NCI-H460 (cell line): ENCODE results near the gene GABRB1. TPM values are rescaled to one million over a fixed set of nuclear protein-coding genes. Genes with fewer than 3 reads are reported as not detected.

Source experiments
- DNase-seq: peaks from one replicate; pipeline ENCODE4 v3.0.0-alpha.2; 2016; ENCODE audit warnings: low read depth; ENCODE audit errors: extremely low read depth
- total RNA-seq: library from RNA; depleted of rRNA; stranded (reverse); fragments of >200 nt; shearing (Covaris generic); gene quantifications from 2 replicates; pipeline ENCODE4 v1.2.3, GENCODE V29; 2014

Gene GABRB1
- total RNA-seq, 1 experiment from 2014 or later = not detected

DNA sequence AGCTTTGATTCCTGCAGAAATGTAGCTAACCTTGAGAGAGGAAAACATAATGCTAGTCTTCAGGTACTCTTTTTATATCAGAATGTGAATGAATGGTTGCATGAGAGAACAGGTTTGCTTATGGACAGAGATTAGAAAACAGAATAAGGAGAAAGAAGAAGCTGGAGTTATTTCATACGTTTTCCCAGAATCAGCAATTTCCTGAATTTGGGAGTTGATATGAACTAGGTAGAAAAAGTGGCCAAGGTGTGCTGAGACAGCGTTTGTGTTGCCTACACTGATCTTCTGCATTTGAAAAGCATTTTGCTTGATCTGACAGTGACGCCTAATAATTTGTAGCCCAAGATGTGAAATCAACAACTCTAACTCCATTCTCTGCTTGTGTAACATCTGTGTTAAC is 12.5 kb downstream of the GABRB1 start:
- no peak for DNase-seq

DNA sequence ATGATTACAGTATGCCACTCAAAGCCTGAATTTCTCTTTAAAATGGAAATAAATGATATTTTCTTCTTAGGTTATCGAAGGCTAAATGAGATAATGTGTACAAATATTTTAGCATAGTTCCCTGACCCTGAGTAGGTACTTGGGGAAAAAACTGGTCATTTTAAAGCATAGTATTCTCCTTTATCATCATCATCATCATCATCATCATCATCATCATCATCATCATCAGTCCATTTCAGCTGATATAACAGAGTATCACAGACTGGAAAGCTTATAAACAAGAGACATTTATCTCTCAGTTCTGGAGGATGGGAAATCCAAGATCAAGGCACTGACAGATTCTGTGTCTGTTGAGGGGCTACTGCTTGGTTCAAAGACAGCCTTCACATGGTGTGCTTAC is 13.9 kb downstream of the GABRB1 start:
- DNase-seq = no peak

DNA sequence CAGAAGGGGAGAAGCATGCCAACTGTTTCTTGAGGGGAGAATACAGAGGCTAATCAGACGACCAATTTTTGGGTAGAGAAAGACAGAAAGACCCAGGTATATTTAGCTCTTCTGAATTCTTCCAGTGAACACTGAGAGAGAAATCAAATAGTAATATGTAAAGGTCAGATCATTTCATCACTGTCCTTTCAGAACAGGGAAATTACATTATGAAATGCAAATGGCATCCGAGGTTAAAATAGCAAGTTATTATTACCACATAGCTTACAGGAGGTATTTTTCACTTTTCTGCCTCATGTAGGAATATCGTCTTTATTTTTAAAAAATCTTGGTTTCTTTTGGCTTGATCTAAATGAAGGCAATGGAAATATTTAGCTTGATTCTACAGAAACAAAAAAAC is 18.0 kb downstream of the GABRB1 start:
- DNase-seq = no peak

DNA sequence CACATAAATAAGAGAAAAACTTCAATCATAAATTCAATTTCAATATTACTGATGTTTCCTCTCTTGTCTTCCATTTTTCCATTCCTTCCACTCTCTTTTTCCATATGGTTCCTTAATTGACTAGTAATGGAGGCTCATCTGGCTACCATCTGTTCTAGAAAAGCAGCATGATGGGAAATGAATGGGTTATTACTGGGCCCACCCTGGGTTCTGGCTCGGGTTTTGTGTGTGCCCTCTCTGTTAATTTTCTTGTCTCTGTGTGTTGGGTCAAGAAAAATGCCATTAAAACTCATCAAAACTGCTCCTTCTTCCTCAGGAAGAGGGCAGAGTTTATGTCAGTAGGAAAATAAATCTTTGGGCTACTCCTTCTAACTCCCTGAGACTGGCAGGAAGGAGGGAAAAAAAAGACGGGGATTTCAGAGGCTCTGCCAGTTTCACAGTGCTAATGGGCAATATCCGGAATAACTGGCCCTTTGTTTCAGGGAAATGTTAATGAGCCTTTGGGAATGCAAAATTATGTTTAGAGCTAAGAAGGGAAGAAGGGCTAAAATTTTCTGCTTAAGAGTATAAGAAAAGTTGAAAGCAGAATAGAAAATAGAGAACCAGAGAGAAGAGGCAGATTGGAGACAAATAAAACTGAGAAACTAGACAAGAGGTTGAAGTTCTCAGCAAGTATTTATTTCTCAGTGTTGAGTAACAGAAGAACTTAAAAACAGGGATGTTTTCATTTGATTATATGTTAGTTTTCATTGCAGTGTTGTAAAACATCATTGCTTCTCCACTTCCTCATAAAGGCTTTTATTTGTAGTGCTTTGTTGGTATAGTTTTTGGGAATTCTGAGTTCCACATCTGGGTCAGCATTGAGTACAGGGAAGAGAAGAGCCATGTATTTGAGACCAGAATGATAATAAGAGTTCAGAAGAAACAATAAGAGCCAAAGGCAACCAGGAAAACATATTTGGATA is 19.7 kb downstream of the GABRB1 start:
- no peak for DNase-seq

DNA sequence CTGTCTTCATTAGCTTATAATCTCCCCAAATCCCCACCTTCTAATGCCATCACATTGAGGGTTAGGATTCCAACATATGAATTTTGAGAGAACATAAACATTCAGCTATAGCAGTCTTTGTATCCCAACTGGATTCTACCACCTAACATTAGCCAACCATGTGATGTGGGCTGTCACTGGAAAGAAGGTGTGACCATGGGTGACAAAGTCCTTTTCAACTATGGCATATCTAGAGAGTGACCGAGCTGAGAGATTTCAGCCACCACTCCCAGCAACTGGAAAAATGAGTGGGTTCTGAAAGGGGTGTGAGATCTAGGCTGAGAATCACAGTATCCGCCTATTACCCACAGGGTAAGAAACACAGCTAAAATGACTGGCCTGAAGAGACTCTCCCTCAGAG is 22.1 kb downstream of the GABRB1 start:
- DNase-seq = no peak

DNA sequence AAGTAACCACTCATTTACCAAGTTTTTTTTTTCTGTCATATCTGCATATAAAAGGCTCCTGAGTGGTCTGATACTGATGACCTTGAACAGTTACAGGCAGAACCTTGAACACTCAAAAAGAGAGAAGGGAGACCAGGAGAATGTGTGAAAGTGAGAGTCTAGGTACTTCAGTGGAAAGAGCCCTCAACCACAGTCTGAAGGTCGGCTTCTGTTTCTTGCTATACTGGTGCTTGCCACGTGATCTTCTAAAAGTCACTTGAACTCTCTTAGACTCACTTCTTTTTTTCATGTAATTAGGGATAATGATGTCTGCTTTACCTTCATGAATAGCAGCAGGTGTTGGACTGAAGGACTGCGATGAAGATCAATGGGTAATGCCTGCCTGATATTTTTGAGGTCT is 22.8 kb downstream of the GABRB1 start:
- no peak for DNase-seq

DNA sequence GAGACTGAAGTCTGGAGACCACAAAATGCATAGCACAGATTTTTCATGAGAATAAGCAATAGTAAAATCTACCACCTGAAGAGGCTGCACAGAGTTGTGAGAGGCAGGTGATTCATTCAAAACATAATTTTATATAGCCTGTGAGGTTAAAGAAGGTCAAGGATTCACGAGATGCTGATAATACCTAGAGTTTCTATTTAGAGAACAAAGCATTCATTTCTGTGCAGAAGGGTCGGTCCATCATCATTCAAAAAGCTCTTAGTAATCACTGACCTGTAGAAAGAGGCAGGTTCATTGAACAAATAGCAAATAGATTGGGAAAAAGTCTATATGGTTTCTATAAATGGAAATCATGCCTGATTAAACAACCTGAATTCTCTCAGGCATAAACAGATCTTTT is 26.6 kb downstream of the GABRB1 start:
- DNase-seq = no peak

DNA sequence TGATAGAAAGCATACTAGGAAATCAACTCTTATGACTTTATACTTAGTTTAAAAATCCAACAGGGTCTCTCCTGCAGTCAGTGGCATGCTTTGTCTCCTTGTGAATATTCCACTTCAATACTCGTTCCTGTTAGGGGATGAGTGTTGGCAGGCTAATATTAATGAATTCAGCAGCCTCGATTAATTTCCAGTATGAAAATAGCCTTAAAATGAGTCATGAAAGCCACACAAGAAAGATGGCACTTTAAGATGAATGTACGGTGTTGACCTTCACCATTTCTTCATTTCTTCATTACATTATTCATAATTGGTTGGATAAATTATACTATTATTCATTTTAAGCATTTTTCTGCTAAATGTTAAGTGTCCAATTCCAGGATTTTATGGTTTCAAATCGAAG is 29.2 kb downstream of the GABRB1 start:
- DNase-seq = no peak

DNA sequence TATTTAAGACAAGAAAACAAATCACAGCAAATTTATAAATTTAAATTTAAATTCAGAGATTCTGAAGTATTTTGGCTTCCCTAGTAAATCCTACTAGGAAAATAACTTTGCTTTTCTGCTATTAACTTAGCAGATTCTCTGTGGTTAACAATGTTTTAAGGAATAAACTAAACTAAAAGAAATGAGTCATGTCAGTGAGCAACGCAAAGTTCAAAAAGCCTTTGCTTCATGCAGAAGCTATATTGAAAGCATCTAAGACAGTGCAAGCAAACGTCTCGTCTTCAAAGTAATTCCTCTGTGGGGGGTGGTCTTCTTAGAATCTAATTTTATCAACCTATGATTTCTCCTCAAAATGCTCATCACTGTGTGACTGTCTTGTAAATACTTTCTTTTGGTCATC is 30.1 kb downstream of the GABRB1 start:
- DNase-seq = no peak

DNA sequence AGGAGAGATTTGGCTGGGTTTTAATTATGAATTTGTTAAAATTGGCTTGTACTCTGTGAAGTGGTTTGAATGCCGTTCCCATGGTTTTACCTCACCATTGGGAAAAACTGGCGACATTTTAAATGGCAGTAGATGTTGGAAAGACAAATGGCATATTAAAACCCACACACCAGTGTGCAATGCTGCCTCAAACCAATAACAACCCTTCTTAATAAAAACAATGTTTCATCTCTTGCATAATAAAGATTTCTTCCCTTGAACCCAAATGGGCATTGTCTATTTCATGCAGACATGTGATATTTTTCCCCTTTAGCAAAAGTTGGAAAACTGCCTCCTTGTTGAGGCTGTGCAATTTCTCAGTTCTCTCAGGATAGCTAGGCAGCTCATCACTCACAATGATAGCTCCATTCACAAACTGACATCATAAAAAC is 33.7 kb downstream of the GABRB1 start:
- DNase-seq = no peak

DNA sequence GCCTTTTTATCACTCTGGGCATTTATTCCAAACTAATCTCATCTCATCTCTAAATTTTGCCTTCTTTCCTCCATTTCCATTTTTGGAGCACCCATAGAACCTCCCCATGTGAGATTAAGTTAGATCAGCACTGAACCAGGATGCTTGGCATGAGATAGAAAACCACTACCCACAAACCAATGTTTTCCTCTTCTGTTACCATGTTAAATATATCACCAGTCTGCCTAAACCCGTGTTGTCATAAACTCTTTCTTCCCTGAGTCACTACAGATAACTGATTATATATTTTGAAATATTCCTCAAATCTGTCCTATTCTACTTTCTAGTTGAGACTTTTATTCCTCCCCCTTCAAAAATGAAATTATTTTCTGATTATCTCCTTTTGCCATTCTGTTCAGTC is 37.6 kb downstream of the GABRB1 start:
- DNase-seq = no peak

DNA sequence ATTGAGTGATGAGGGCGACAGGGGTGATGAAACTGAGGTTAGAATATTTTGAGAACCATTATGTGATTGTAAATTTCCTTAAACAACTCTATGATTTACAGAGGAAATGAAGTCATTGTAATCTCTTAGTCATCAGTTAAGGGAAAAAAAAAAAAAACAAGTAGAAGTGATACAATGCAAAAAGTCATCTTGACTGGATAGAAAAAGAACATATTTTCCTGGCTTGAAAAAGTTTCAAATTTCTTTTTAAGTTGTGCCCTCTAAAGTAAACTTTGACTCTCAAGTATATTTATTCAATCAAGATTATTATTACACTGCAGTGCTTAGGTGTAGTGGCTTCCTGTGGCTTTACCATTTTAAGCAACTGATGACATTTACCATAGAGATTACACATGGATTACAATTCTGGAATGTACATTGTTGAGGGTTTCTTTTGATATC is 40.6 kb downstream of the GABRB1 start:
- DNase-seq = no peak

DNA sequence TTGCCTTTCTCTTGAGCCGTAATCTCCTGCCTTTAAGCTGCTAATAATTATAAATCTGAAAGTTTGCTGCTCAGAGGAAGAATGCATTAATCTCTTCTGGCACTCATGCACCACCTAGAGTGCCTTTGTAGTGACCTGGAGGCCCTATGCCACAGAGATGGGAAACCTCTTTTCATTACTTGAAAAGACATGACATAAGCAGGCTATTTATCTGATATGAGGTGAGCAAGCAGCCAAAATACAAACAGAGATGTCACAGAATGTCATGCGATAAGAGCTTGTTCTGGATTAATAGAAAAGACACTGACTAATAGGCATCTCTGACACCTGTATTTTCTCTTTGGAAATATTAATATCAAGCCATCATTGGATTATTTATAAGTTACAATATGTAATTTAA is 42.3 kb downstream of the GABRB1 start:
- no peak for DNase-seq

DNA sequence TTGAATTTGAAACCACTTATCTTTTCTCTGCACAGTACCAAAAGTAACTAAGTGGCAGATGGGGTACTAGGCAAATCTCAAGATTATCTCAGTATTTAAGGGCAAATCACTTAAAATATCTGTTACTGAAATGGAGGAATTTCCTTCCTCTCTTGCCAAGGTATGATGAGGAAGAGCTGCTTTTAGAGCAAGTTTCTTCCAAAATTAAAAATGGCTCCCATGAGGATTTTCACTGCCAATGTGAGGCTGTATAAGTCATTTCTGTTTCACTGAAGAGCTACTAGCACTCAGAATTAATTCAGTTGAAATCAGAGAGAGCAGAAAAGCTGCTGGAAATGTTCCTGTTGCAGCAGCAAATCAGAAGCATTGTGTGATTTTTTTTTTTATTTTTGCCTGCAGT is 43.4 kb downstream of the GABRB1 start:
- no peak for DNase-seq

DNA sequence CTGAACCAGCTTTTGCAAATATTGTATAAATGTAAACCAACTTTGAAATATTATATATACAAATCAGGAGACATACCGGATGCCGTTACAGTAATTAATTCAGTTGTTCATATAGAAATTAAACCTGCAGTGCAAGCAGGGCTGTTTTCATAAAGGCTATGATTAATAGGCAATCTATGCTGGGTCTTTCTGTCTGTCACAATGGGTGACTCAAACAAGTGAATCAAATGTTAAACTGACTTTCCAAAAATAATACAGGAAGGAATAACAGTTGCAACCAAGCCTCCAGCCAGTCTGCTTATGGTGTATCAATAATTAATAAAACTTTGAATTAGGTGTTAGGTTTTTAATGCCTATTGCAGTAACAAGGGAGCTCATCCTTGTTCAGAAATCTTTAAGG is 43.9 kb downstream of the GABRB1 start:
- no peak for DNase-seq

DNA sequence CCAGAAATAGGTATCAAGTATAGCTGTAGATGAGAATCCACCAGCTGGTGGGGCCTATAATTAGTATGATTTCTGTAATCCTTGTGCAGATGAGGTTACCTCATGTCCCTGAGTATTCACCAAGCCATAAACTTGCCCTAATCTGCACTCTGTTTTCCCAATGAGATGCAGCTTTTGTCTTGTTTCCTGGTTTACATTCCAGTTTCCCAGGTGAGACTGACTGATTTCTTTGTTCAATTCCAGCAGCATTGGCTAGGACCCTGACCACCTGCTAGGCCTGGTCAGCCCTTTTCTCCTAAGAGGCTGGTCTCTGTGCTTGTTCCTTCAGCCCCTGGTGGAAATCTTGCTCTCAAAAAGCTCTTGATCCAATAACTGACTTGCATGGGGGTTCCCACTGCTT is 44.6 kb downstream of the GABRB1 start:
- no peak for DNase-seq

DNA sequence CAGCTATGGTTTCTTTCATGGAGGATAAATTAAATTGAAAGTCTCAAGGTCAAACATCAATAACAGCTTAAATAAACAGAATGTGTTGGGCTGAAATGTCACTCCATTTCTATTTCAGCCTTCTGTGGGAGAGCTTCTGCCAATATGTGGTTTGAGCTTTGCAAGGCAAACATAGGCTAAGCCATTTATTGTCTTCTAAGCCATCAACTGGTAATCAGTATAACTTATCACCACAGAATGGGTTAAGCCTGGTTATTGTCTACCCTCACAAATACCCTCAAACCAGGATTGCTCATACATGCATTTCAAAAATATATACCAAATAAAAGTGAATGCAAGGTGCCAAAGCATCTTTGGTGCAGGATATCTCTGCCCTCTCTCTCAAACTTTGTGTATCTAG is 52.7 kb downstream of the GABRB1 start:
- no peak for DNase-seq

DNA sequence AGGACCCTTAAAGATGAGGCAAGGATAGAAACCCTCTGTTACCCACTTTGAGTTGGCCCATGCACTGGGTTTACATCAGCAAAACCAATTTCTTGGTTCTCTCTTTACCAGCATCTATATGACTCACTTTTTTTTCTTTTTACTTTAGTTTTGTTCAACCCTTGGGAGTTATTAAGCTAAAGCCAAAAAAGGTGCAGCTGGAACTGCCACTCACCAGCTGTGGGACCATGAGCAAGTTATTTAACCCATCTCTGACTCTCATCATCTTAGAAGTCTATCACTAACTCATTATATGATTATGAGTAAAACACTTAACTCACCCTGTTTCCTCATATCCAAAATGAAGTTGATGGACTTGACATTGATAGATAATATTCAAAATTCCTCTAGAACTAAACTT is 53.4 kb downstream of the GABRB1 start:
- DNase-seq = no peak

DNA sequence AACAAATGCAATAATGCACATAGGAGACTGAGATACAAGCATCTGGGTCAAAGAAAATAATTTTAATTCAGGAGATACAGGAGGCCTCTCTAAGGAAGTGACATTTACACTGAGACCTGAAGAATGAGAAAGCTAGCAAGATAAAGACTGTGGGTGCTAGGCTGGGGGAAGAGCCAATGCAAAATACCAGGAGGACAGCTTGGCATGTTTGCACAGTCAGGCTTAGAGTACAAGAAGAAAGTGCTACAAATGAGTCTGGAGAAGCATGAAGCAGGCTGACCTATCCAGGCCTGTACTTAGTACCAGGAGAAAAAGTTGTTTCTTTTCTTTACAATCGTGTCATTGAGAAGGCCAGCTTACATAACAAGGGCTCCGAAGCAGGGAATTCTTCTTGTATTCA is 56.9 kb downstream of the GABRB1 start:
- no peak for DNase-seq

DNA sequence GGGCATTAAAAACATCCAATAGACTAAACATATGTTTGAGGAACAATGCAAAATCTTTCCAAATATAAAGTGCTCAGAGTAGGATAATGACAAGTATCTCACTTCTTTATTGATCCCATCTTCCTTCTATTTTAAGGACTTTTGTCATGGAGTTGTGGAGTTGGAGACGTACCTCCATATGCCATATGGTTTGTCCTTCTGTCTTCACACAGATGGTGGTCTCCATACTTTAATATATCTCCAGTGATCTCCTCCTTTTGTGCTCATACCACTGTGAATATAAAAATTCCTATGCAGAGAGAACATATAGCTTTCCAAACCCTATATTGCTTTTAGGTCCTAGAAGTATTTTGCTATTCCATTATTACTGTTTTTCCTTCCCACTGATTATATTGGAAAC is 64.5 kb downstream of the GABRB1 start:
- no peak for DNase-seq

DNA sequence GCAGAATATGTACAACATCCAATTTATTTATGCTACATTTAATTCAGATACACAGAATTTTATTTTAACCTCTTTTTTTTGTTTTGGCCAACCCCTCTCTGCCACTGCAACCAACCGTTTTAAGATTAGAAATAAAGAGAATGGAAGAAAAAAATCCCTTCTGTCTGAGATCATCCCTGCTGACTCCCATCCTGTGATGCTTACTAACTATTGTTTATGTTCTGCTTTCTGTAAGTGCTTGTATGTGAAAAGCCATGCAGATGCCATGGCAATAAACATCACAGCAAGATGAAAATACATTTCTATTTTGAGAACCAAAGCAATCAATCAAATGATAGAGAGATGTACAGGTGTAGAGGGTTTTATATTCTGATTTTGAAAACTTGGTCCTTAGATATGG is 70.1 kb downstream of the GABRB1 start:
- DNase-seq = no peak

DNA sequence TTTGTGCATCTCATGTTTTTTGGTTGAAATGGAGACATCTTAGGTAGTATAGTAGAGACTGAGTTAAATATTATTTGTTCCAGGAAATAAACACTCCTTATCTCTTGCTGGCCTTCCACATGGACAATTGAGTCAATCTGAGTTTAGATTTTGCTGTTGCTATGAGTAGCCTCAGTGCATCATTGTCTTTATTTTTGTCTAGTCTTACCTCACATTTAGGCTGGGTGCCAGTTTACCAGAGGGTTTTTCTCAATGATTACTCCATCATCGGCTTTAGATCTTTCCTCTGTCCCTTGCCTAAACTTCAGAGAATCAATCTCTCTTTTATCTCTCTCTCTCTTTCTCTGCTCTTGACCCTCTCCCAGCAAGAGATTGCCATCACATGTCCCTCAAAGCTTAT is 73.6 kb downstream of the GABRB1 start:
- no peak for DNase-seq

DNA sequence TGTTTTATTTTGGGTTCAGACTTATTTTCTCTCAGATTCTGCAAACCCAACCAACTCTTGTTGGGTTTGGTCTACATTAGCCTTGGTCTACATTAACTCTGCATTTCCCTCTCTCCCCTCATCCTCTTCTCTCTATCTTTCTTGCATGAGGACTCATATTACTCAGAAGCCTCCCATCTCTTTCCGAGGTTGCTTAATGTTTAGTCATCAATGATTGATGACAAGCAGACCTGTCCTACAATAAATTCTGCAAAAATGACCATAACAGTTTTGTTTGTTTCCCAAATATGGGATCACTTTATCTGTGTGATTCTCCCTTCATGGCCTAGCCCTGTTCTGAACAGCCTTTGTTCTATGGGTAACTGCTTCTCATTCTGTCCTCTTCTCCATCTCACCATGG is 75.2 kb downstream of the GABRB1 start:
- DNase-seq = no peak
